Hepatocyte (in vitro differentiated cells): ENCODE data around the gene ZBTB16. TPM values are rescaled to one million over a fixed set of nuclear protein-coding genes. Genes with fewer than 3 reads are reported as not detected.
A peak's percentile ranks its signal among the peaks of the same experiment; 100 is the strongest.

ENCODE experiments used
- DNase-seq: peaks from one replicate; pipeline ENCODE4 v3.0.0-alpha.2; 2016; ENCODE audit warnings: low spot score
- H2AFZ ChIP-seq: fragments of 200-600 bp; sonication (generic); 2 replicates; pipeline ENCODE4 v1.6.0; 2016; ENCODE audit warnings: antibody characterized with exemption, mild to moderate bottlenecking
- H3K27ac ChIP-seq: fragments of 200-600 bp; sonication (generic); 2 replicates; pipeline ENCODE4 v1.5.1; 2016; ENCODE audit warnings: mild to moderate bottlenecking
- H3K27me3 ChIP-seq: fragments of 200-600 bp; sonication (generic); 2 replicates; pipeline ENCODE4 v1.6.1; 2016
- H3K36me3 ChIP-seq: fragments of 200-600 bp; sonication (generic); replicated peaks from 2 replicates; pipeline ENCODE4 v1.5.1; 2016; ENCODE audit warnings: low read depth; ENCODE audit not compliant: insufficient read depth
- H3K4me1 ChIP-seq: fragments of 200-600 bp; sonication (generic); 2 replicates; pipeline ENCODE4 v1.5.1; 2016; ENCODE audit warnings: mild to moderate bottlenecking, moderate library complexity; ENCODE audit not compliant: insufficient read depth
- H3K4me2 ChIP-seq: fragments of 200-600 bp; sonication (generic); 2 replicates; pipeline ENCODE4 v1.6.0; 2016
- H3K4me3 ChIP-seq: fragments of 200-600 bp; sonication (generic); 2 replicates; pipeline ENCODE4 v1.5.1; 2016; ENCODE audit warnings: mild to moderate bottlenecking
- H3K79me2 ChIP-seq: fragments of 200-600 bp; sonication (generic); 2 replicates; pipeline ENCODE4 v1.6.0; 2017; ENCODE audit warnings: mild to moderate bottlenecking
- H3K9me2 ChIP-seq: fragments of 200-600 bp; sonication (generic); replicated peaks from 2 replicates; pipeline ENCODE4 v1.6.0; 2017; ENCODE audit warnings: mild to moderate bottlenecking; ENCODE audit not compliant: insufficient read depth
- H3K9me3 ChIP-seq: fragments of 200-600 bp; sonication (generic); 2 replicates; pipeline ENCODE4 v1.5.1; 2016; ENCODE audit warnings: low read depth, mild to moderate bottlenecking
- H4K20me1 ChIP-seq: fragments of 200-600 bp; sonication (generic); 2 replicates; pipeline ENCODE4 v1.6.0; 2016; ENCODE audit warnings: mild to moderate bottlenecking; ENCODE audit not compliant: insufficient read depth, poor library complexity, severe bottlenecking
- EZH2 ChIP-seq: fragments of 200-600 bp; sonication (generic); IDR thresholded peaks from 2 replicates; pipeline ENCODE4 v1.6.1; 2016; ENCODE audit warnings: antibody characterized with exemption, mild to moderate bottlenecking, borderline replicate concordance
- EZH2phosphoT487 ChIP-seq: fragments of 200-600 bp; sonication (generic); IDR thresholded peaks from one replicate; pipeline ENCODE4 v1.6.1; 2018; ENCODE audit warnings: antibody characterized with exemption, mild to moderate bottlenecking, low read depth, moderate library complexity; ENCODE audit not compliant: unreplicated experiment, severe bottlenecking
- WGBS: methylation state at CpG from one replicate; pipeline ENCODE4 v1.1.6; 2016; ENCODE audit warnings: low lambda C conversion rate; ENCODE audit errors: missing lambda C conversion rate; 5-methylcytosine and 5-hydroxymethylcytosine counted together
- polyA plus RNA-seq: library from polyadenylated mRNA; unstranded; fragments of >200 nt; fragmentation: Nextera tagmentation; extraction: Ambion mirVana; gene quantifications from 2 replicates; pipeline ENCODE4 v1.2.1, GENCODE V29; 2016
- total RNA-seq: library from RNA; depleted of rRNA; stranded (reverse); fragments of >200 nt; gene quantifications from 2 replicates; pipeline ENCODE4 v1.2.3, GENCODE V29; 2014
- TF ChIP-seq, protein P1 (sequence below): fragments of 200-600 bp; sonication (generic); IDR thresholded peaks from 2 replicates; pipeline ENCODE4 v1.5.1; 2016; ENCODE audit warnings: antibody characterized with exemption, mild to moderate bottlenecking; ENCODE audit not compliant: poor library complexity

The ZBTB16 gene
- total and polyA plus RNA-seq, 2 experiments from 2014 or later = 30.1 to 52.3 TPM

DNA sequence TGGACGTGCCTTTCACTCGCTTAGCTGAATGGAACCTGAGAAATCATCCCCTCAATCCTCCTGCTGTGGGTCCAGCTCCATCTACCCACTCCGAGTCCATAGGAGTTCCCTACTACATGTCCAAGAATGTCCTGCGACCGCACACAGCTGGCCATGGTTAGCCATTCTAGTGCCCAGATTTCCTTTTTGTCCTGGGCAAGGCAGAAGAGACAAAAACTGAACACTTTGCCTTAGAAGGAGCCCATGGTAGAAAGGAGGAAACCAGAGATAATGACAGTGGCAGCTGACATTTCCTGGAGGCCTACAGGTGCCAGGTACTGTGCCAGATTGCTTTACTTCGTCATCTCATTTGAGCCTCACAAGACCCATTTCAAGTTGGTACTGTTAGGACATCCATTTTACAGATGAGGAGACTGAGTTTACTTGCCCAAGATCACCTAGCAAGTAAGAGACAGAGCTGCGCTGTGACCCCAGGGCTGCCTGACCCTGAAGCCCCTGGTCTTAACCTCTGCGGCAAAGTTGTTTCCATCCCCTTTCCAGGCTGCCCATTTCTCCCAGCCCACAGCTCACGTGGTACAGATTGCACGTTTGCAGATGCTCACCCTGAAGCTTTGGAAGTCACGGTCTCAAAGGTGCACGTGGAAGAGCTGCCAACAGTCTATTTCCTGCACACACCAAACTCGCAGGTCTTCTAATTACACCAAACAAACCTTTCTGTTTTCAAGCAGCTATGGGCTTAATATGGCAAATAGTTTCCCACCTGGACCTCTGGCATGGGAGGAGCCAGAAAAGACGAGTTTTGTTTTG lies 112.7 kb downstream of the ZBTB16 start:
- no peak for DNase-seq
- peaks cover 74% of the 10 kb centered on the region for H3K79me2 ChIP-seq
- no peak overlapping the region for H2AFZ ChIP-seq
- 81% methylated on average over 14 of the region's 14 CpGs for WGBS
- peak overlapping the region; percentile 3 for H3K4me2 ChIP-seq
- no peak overlapping the region for H3K4me3 ChIP-seq
- H3K9me2 ChIP-seq = no peaks in the 10 kb centered on the region
- H3K9me3 ChIP-seq = no peaks in the 10 kb centered on the region
- no peaks in the 10 kb centered on the region for H3K36me3 ChIP-seq
- no peaks in the 10 kb centered on the region for H4K20me1 ChIP-seq
- H3K27me3 ChIP-seq = no peaks in the 10 kb centered on the region
- H3K27ac ChIP-seq = peak overlapping the region; percentile 81
- peaks cover 98% of the 10 kb centered on the region for H3K4me1 ChIP-seq
- no peak for TF ChIP-seq EZH2

DNA sequence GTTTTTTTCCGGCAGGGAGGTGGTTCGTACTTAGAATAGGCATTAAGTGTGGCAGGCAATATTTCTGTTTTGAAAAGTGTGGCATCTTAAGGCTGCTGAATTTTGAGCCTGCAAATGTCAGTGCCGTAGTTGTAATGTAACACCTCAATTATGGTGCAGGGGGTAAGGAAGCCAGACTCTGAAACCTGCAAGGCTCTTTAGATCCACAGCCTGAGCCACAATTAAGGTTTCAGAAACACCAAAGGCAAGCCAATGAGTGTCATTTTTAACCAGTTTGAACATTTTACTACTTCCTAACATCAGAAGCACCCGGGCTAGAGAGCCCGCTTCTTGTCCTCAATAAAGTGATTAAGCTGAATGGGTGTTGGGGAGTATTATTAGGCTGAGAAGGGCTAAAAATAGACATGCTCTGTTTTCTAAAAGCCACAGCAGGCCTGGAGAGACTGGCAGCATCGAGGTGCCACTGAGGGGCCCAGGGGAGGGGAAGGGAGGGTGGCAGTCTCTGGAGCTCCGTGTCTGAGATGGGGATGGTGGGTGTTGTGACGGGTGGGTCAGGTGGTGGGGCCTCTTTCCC lies 113.4 kb downstream of the ZBTB16 start:
- Histone ChIP-seq H3K27ac (peak overlapping the region; percentile 43), H3K9me2 (no peaks in the 10 kb centered on the region), H3K27me3 (no peaks in the 10 kb centered on the region), H3K4me1 (peaks cover 98% of the 10 kb centered on the region), H3K4me2 (no peak overlapping the region), H3K79me2 (peaks cover 75% of the 10 kb centered on the region), H4K20me1 (no peaks in the 10 kb centered on the region), H3K4me3 (no peak overlapping the region), H2AFZ (no peak overlapping the region), H3K9me3 (no peaks in the 10 kb centered on the region), H3K36me3 (no peaks in the 10 kb centered on the region)
- no peak for DNase-seq
- no peak for TF ChIP-seq EZH2
- TF ChIP-seq, protein P1, sequence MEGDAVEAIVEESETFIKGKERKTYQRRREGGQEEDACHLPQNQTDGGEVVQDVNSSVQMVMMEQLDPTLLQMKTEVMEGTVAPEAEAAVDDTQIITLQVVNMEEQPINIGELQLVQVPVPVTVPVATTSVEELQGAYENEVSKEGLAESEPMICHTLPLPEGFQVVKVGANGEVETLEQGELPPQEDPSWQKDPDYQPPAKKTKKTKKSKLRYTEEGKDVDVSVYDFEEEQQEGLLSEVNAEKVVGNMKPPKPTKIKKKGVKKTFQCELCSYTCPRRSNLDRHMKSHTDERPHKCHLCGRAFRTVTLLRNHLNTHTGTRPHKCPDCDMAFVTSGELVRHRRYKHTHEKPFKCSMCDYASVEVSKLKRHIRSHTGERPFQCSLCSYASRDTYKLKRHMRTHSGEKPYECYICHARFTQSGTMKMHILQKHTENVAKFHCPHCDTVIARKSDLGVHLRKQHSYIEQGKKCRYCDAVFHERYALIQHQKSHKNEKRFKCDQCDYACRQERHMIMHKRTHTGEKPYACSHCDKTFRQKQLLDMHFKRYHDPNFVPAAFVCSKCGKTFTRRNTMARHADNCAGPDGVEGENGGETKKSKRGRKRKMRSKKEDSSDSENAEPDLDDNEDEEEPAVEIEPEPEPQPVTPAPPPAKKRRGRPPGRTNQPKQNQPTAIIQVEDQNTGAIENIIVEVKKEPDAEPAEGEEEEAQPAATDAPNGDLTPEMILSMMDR = no peak
- no peak for TF ChIP-seq EZH2phosphoT487
- 80% methylated on average over 8 of the region's 8 CpGs for WGBS

DNA sequence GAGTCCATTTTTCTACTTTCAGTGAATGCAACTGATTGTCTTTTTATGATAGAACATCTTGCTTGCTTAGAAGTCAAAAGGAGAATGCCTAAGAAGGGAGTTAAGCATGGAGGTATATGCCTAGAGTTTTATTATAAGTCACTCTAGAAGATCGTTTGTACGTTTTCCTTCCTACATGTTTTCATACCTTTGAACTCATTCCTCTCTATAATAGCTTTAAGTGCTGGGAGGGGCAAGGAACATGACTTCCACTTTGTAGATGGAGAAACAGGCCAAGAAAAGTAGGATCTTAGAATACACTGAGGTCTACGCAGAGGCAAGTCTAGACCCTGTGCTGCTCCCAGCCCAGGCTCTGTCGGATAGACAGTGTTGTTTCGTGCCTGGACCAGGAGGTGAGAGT lies 114.3 kb downstream of the ZBTB16 start:
- peaks cover 97% of the 10 kb centered on the region for H3K4me1 ChIP-seq
- no peak overlapping the region for H2AFZ ChIP-seq
- peaks cover 71% of the 10 kb centered on the region for H3K79me2 ChIP-seq
- DNase-seq = no peak
- H4K20me1 ChIP-seq = no peaks in the 10 kb centered on the region
- no peaks in the 10 kb centered on the region for H3K27me3 ChIP-seq
- no peaks in the 10 kb centered on the region for H3K9me3 ChIP-seq
- H3K9me2 ChIP-seq = no peaks in the 10 kb centered on the region
- 77% methylated on average over 5 of the region's 5 CpGs for WGBS
- no peaks in the 10 kb centered on the region for H3K36me3 ChIP-seq
- H3K27ac ChIP-seq = peak overlapping the region; percentile 43
- TF ChIP-seq EZH2phosphoT487 = no peak
- TF ChIP-seq, protein P1 = no peak
- TF ChIP-seq EZH2 = no peak
- H3K4me2 ChIP-seq = no peak overlapping the region
- H3K4me3 ChIP-seq = no peak overlapping the region

DNA sequence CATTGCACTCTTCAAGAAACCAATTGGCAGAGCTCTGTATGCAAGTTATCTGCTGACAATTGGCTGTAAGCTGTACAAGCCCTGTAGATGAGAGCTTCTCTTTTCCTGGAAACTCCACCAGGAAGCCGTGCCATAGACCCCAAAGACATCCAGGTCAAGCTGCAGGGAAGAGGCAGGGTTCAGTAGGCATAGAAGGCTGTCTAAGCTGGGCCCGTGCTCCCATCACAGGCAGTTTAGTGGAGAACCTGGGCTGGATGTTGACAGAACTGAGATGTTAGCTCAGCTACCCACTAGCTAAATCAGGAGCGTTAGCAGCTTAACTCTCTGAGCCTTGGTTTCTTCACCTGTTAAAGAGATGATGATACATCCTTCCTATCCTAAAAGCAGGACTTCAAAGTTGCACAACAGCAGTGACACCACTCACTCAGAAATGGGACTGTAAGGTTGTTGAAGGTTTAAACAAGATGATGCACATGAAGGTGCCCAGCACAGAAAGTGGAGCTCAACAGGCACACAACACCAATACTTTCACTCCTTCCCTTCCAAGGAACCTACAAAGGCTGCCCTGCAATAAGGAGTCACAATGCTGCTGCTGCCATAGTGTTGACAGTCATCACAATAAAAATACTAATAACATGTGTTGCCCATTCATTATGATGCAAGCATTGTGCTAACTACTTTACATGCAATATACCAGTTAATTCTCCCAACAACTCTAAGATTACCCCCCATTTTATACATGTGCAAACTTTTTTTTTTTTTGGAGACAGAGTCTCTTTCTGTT lies 115.4 kb downstream of the ZBTB16 start:
- 82% methylated on average over 3 of the region's 3 CpGs for WGBS

More for the DNA sequence above, 115.4 kb downstream of the ZBTB16 start:
- Histone ChIP-seq H3K4me2 (no peak overlapping the region), H2AFZ (no peak overlapping the region), H3K36me3 (no peaks in the 10 kb centered on the region), H3K27me3 (no peaks in the 10 kb centered on the region), H3K27ac (peak overlapping the region; percentile 91), H4K20me1 (no peaks in the 10 kb centered on the region), H3K4me1 (peaks cover 95% of the 10 kb centered on the region), H3K9me2 (no peaks in the 10 kb centered on the region), H3K9me3 (no peaks in the 10 kb centered on the region), H3K79me2 (peaks cover 61% of the 10 kb centered on the region), H3K4me3 (no peak overlapping the region)
- TF ChIP-seq, protein P1 = no peak
- TF ChIP-seq EZH2 = no peak
- TF ChIP-seq EZH2phosphoT487 = no peak
- DNase-seq = no peak
